Activated CD4-positive, alpha-beta T cell treated with anti-CD3 and anti-CD28 coated beads, Interleukin-2, amount 50 U/mL, for 48 hours (primary cell): ENCODE data around the gene MARF1.
"Not testable (repeated sequence)": the region's sequence is repeated elsewhere in the genome, so short reads cannot be mapped to it uniquely, and the experiment has no call there.

Source experiments
- DNase-seq, 2 experiments: peaks; one replicate each; pipeline ENCODE4 v3.0.0-alpha.2; 2020

The MARF1 gene

DNA sequence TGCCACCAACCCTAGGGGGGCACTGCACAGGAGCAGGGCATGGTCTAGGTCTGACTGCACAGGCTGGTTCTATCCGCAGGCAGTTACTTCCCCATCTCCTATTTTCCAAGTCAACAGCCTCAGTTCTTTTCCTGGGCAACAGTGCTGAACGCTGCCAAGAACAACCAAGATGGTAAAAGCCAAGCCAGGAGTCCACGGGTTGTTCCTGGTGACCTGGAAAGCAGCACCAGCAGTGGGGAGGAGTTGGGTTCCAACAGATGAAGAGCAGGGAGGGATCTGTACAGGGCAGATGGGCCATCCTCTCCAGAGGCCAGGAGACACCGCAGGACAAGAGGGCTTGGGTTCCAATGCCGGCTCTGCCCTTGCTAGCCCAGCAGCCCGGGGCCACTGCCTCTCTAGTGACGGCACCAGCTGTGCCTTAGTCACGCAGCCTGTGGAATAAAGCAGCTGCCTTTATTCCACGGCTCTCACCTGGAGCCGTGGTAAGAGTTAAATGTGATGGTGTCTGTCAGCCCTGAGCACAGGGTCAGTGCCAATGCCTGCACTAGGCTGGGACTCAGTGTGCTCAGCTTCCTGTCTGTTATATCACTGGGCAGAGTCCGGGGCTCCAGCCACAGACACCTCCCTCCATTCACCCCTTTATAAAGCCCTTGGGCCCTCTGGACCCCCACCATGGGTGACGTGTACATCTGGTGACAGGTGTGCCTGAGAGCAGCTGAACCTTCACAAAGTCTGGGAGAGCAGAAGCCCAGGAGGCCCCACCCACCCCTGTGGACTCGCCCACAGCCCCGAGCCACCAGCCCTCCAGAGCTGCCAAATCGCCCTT, 44.9 kb downstream of the MARF1 start:
- DNase-seq, result peak in 1 of 2 experiments; percentile 9

DNA sequence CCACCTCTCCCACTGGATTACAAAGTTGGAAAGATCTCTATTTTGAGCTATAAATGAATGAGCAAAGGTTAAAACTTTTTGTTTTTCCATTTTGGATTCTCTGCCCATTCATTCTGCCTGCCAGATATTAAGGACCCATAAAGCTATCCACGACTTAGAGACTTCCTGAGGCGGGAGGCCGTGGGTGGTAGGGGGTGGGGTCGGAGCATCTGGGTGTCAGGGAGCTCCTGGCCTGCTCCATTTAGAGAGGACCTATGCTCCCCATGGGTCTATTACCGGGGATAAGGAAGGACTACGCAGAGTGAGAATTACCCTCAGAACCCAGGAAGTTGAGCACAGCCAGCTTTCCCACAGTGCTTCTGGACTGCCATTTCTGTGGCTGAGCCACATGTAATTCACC, 45.8 kb downstream of the MARF1 start:
- no peak for DNase-seq

GRCh38 chr16:15594711-15595320, 48.1 kb downstream of the MARF1 start:
- no peak for DNase-seq

GRCh38 chr16:15593235-15593634, 49.7 kb downstream of the MARF1 start:
- no peak for DNase-seq

- DNase-seq, result no peak
These were observed 50.6 kb downstream of the MARF1 start for GRCh38 chr16:15592324-15592723.

DNA sequence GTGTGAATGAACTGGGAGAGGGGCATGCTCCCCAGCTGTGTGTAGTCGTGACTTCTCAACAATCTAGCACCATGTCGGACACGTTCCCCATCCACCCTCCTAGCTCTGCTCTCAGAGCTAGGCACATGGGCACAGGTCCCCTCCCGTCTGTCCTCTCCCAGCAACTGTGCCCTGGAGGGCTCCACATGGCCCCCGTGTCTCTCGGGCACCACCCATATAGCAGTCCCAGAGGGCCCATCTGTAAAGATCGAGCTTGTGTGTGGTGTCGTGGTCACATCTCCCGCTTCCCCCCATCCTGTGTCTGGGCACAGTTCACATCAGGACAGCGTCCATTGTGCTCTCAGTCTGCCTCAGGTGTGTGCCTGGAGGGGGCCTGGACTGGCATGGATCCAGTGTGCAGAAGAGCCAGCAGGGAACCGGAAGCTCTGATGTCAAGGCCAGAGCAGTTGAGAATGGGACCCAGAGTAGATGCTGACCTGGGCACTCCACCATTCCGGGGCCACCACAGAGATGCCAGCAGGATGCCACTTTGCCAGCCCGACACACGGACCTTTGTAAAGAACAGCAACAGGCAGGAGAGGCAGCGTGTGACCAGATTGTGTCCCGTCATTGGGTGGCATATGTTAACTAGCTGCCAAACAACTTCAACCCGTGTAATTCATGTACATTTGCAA, 55.7 kb downstream of the MARF1 start:
- DNase-seq, result no peak

GRCh38 chr16:15586716-15587115, 56.2 kb downstream of the MARF1 start:
- no peak for DNase-seq

DNA sequence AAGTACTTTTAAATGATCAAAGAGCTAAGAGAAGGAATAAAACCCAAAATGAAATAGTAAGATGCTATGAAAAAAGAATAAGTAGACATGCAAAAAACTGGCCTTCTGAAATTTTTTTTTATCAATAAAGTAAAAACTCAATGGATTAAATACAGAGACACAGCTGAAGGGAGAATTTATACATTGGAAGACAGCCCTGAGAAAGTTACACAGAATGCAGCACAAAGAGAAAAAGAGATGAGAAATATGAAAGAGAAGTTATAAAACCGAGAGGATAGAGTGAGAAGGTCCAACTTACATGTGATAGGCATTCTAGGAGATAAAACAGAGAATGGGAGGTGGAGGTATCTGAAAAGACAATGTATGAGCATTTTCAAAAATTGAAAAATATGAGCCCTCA, 57.0 kb downstream of the MARF1 start:
- DNase-seq, result no peak

GRCh38 chr16:15583526-15583925, 59.4 kb downstream of the MARF1 start:
- no peak for DNase-seq

DNA sequence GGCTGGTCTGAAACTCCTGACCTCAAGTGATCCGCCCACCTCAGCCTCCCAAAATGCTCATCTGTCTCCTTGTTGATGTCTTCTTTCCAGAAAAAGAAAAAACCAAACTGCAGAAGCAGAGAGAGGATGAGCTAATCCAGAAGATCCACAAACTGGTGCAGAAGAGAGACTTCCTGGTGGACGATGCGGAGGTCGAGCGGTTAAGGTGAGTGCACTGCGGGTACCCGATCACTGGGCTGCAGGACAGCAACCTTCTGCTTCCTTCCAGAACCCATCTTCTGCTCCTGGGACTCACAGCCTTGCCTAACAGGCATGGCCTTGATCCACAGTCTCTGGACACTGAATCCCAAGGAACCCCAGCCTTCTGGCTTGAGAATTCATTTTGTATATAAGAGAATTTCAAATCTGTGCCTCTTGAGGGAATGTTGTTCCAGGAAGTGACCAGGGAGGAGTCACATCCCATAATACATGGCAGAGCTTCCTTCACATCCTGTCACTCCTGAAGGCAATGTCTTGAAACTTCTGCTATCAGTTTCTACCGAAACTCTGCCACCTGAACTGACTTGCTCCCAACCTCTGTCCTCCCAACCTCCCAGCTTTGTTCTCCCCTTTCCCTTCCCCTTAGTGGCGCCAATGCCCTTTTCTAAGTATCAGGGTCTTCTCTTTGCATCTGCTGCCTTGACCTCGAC, 61.7 kb downstream of the MARF1 start:
- DNase-seq, result no peak

DNA sequence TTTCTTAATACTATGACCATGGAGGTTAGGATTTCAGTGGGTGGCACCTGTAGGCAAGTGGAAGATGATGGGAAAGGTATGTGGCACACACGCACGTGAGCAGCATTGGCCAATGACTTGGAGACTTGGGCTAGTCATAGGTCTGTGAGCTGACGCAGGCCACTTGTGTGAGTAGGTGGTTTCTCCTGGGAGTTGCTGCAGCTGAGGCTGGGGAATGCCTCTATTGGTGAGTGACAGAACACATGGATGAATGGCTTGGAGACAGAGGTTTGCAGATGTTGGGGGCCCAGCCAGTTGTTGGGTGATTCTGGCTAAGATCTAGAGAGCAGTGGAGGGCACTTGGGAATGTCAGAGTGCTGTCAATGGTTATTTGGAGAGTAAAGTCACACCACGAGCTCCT, 64.1 kb downstream of the MARF1 start:
- no peak for DNase-seq

DNA sequence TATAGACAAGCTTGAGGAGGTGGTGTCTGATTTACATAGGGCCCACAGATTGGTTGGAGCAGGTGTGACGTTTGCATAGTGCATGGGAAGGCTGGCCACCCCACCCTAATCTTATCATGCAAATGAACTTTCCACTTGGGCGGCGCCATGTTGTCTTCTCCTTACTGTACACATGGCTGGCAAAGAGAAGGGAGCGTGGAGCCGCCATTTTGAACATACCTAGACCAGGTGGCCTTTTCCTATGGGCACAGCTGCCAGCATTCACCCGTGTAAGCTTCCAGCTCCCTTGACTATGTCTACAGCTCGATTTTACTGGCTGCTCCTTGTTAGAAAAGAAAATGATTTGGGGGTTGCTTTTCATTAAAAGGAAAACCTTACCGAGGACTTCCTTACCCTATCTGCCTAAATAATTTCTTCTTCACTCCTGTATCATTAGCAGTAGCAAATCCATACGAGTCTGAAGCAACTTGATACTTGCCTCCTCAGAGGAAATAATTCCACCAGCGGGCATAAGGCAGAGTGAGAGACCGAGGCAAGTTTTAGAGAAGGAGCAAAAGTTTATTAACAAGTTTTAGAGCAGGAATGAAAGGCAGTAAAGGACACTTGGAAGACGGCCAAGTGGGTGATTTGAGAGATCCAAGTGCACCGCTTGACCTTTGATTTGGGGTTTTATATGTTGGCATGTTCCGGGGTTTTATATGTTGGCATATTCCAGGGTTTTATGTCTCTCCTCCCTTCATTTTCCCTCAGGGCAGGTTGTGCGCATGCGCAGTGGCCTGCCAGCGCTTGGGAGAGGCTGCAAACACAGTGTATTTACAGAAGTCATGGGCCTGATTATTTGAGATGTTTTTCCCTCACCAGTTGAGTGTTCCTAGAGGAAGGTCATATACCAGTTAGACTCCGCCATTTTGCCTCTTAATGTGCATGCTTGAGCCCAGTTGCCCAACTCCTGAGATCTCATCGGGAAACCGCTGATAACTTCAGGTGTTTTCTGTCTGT, 65.7 kb downstream of the MARF1 start:
- DNase-seq, result no peak

DNA sequence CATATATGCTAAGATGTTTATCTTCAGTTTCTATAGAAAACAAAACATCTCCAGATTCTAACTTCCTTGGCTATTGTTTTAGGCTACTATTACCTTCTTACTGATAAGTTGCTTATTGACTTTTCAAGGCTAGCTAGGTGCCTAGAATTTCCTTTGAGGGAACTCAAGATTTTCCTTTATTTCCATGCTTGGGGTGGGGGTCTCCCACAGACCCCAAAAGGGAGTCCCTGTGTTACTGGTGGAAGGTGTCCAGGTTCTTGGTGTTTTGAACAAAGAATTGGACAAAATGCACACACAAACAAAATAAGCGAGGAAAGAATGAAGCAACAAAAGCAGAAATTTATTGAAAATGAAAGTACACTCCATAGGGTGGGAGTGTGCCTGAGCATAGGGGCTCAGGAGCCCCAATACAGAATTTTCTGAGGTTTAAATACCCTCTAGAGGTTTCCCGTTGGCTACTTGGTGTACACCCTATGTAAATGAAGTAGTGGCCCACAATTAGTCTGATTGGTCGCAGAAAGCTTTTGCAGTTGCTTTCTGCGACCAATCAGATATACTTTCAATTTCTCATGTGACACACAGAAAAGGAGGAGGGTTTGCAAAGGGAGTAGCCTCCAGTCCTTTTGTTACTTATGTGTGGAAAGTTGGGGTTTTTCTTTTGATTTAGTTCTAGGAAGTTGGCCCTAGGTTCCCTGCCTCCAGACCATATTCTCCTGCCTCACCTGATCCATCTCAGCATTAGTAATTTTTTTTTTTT, 67.5 kb downstream of the MARF1 start:
- DNase-seq, result no peak

GRCh38 chr16:15574614-15574948, 68.4 kb downstream of the MARF1 start:
- no peak for DNase-seq

- DNase-seq, result not testable (repeated sequence)
These were observed 68.9 kb downstream of the MARF1 start for GRCh38 chr16:15573896-15574613.

GRCh38 chr16:15573274-15573895, 69.6 kb downstream of the MARF1 start:
- no peak for DNase-seq

DNA sequence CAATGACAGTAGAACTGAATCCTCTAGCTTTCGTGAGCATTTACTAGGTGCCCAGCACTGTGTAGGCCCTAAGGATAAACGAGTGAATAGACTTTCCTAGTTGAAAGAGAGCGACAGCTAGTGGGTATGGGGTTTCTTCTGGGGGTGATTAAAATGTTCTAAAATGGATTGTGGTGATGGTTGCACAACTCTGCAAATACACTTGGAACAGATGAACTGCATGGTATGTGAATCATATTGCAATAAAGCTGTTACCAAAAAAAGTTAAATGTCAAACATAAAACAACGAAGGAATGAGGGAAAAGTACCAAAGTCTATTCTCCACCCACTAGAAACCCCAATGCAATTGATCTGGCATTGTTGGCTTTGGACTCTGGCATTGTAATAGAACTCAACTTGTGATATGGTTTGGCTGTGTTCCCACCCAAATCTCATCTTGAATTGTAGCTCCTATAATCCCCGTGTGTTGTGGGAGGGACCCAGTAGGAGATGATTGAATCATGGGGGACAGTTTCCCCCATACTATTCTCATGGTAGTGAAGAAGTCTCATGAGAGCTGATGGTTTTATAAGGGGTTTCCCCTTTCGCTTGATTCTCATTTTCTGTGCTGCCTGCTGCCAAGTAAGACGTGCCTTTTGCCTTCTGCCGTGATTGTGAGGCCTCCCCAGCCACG, 70.5 kb downstream of the MARF1 start:
- DNase-seq, result peak; percentile 43 to 50

GRCh38 chr16:15571557-15571956, 71.4 kb downstream of the MARF1 start:
- DNase-seq, result no peak

GRCh38 chr16:15570666-15571065, 72.3 kb downstream of the MARF1 start:
- not testable (repeated sequence) for DNase-seq

GRCh38 chr16:15567823-15568222, 75.1 kb downstream of the MARF1 start:
- DNase-seq, result no peak
